K562 (cell line): Measurements from ENCODE around the gene NCR1. TPM values are rescaled to one million over a fixed set of nuclear protein-coding genes. Genes with fewer than 3 reads are reported as not detected.

Experiments used
- ATAC-seq: fragments of 200-7000 bp; cut with Tn5 transposase; 3 replicates; pipeline ENCODE4 v1.9.1; 2020; ENCODE audit warnings: moderate library complexity
- Bru-seq: library from RNA; stranded (reverse); fragments of 400-500 nt; gene quantifications from one replicate; lab custom pipeline; 2021; lab: Mats Ljungman, UMichigan
- BruChase-seq, 2 experiments: library from RNA; stranded (reverse); fragments of 400-500 nt; gene quantifications; one replicate each; lab custom pipeline; 2021; lab: Mats Ljungman, UMichigan
- BruUV-seq: library from RNA; stranded (reverse); fragments of 400-500 nt; replicated peaks from 2 replicates; lab custom pipeline; 2021; lab: Mats Ljungman, UMichigan
- CTCF ChIA-PET: fragments of 300-600 bp; formaldehyde crosslinking; extraction: SDS; loops from one replicate; lab custom pipeline; 2021; ENCODE audit warnings: low intra/inter-chr PET ratio; lab: Yijun Ruan, JAX
- POLR2A ChIA-PET: fragments of 300-600, 350-650 bp; sonication (Branson Sonifier 250); formaldehyde crosslinking; extraction: SDS; loops from one replicate; lab custom pipeline; 2021; ENCODE audit warnings: antibody characterized with exemption, inconsistent platforms; lab: Yijun Ruan, JAX
- DNase-seq, 4 experiments: peaks; one replicate each; pipeline versions ENCODE4 v3.0.0 to v3.0.0-alpha.2; 2011 to 2018; ENCODE audit warnings: low spot score in 3 of 4, mixed read lengths in 3 of 4; ENCODE audit errors: extremely low read depth in 1 of 4
- FAIRE-seq: peaks from 2 replicates; lab custom pipeline; 2011; peaks lifted over from hg19 to GRCh38; lab: Jason Lieb, UNC
- H2AFZ ChIP-seq: 2 replicates; pipeline ENCODE4 v1.6.0; 2011; ENCODE audit warnings: low read depth, low read length, control low read depth, inconsistent platforms
- H3K27ac ChIP-seq: fragments of 200-600 bp; 3 replicates; pipeline ENCODE4 v1.8.0; 2011; ENCODE audit warnings: low read depth, mild to moderate bottlenecking, control low read depth, inconsistent platforms, low read length, moderate library complexity, mixed read lengths; ENCODE audit errors: extremely low read depth
- H3K27me3 ChIP-seq, 2 experiments: fragments of 300-600 bp in 1 of 2; 2 replicates in 1 of 2; 3 replicates in 1 of 2; pipeline versions ENCODE4 v1.6.0 to v1.8.0; 2011; ENCODE audit warnings: inconsistent platforms in 2 of 2, low read length in 2 of 2, mild to moderate bottlenecking in 1 of 2, mixed read lengths in 1 of 2, moderate library complexity in 1 of 2; ENCODE audit not compliant: control insufficient read depth in 2 of 2, insufficient read depth in 2 of 2
- H3K36me3 ChIP-seq: fragments of 300-600 bp; 3 replicates; pipeline ENCODE4 v1.8.0; 2011; ENCODE audit warnings: mild to moderate bottlenecking, low read length, inconsistent platforms; ENCODE audit not compliant: control insufficient read depth, insufficient read depth
- H3K4me1 ChIP-seq, 2 experiments: fragments of 200-600 bp in 1 of 2; replicated peaks in 1 of 2; 2 replicates in 1 of 2; 3 replicates in 1 of 2; pipeline versions ENCODE4 v1.5.1 to v1.8.0; 2011; ENCODE audit warnings: inconsistent platforms in 2 of 2, low read length in 2 of 2, mild to moderate bottlenecking in 1 of 2, mixed read lengths in 1 of 2, moderate library complexity in 1 of 2; ENCODE audit not compliant: control insufficient read depth in 2 of 2, insufficient read depth in 2 of 2
- H3K4me2 ChIP-seq: 2 replicates; pipeline ENCODE4 v1.6.1; 2011; ENCODE audit warnings: low read length, control low read depth, inconsistent platforms, mixed read lengths; ENCODE audit not compliant: insufficient read depth
- H3K4me3 ChIP-seq: fragments of 200-600 bp; sonication (generic), shearing (Covaris generic); 2 replicates; pipeline ENCODE4 v1.5.1; 2016; ENCODE audit warnings: control low read depth, inconsistent platforms
- H3K79me2 ChIP-seq: fragments of 200-600 bp; 3 replicates; pipeline ENCODE4 v1.8.0; 2011; ENCODE audit warnings: low read length, inconsistent platforms; ENCODE audit not compliant: control insufficient read depth, insufficient read depth
- H3K9ac ChIP-seq, 2 experiments: 2 replicates each; pipeline versions ENCODE4 v1.6.0 to v1.6.1; 2011; ENCODE audit warnings: low read depth in 2 of 2, low read length in 2 of 2, control low read depth in 1 of 2, inconsistent platforms in 1 of 2, mild to moderate bottlenecking in 1 of 2, mixed read lengths in 1 of 2; ENCODE audit not compliant: insufficient read depth in 1 of 2
- H3K9me1 ChIP-seq: one replicate; pipeline ENCODE4 v1.6.0; 2011; ENCODE audit warnings: inconsistent platforms, mild to moderate bottlenecking, low read length, moderate library complexity; ENCODE audit not compliant: control insufficient read depth, insufficient read depth
- H3K9me3 ChIP-seq: replicated peaks from 2 replicates; pipeline ENCODE4 v1.5.1; 2011; ENCODE audit warnings: low read depth, low read length, inconsistent platforms; ENCODE audit not compliant: control insufficient read depth, insufficient read depth
- H4K20me1 ChIP-seq: replicated peaks from 2 replicates; pipeline ENCODE4 v1.6.1; 2011; ENCODE audit warnings: low read length, inconsistent platforms, mixed read lengths; ENCODE audit not compliant: control insufficient read depth, insufficient read depth
- ATF7 ChIP-seq: fragments of 450-650 bp; IDR thresholded peaks from 2 replicates; pipeline ENCODE4 v1.7.1; 2014; ENCODE audit warnings: mild to moderate bottlenecking, moderate library complexity
- CC2D1A ChIP-seq: fragments of 450-650 bp; IDR thresholded peaks from 2 replicates; pipeline ENCODE4 v1.6.1; 2017; ENCODE audit warnings: mild to moderate bottlenecking
- E4F1 ChIP-seq: fragments of 250-450 bp; sonication (Bioruptor Pico); IDR thresholded peaks from 2 replicates; pipeline ENCODE4 v1.5.0; 2021; ENCODE audit warnings: mild to moderate bottlenecking, borderline replicate concordance
- IFI16 ChIP-seq: fragments of 250-450 bp; sonication (Bioruptor Pico); IDR thresholded peaks from 2 replicates; pipeline ENCODE4 v2.1.2; 2022; ENCODE audit warnings: mild to moderate bottlenecking, inconsistent platforms
- KLF16 ChIP-seq: IDR thresholded peaks from 2 replicates; pipeline ENCODE4 v1.6.1; 2016; ENCODE audit warnings: antibody characterized with exemption
- POLR2A ChIP-seq: fragments of 450-650 bp; conservative IDR thresholded peaks from 2 replicates; pipeline ENCODE4 v1.6.1; 2016
- TAF7 ChIP-seq: fragments of 450-650 bp; IDR thresholded peaks from 2 replicates; pipeline ENCODE4 v1.6.1; 2016; ENCODE audit warnings: missing genetic modification characterization, missing compliant biosample characterization
- ZNF41 ChIP-seq: fragments of 250-450 bp; sonication (Bioruptor Pico); conservative IDR thresholded peaks from 2 replicates; pipeline ENCODE4 v1.4.0; 2020; ENCODE audit warnings: mild to moderate bottlenecking
- ZNF431 ChIP-seq: sonication (generic); formaldehyde crosslinking; IDR thresholded peaks from 2 replicates; pipeline ENCODE4 v1.8.0; 2022; ENCODE audit warnings: mild to moderate bottlenecking, missing genetic modification reagents
- ZNF644 ChIP-seq: fragments of 200-800 bp; sonication (Bioruptor generic); IDR thresholded peaks from 2 replicates; pipeline ENCODE4 v1.6.1; 2016; ENCODE audit warnings: low read depth, missing genetic modification characterization, missing compliant biosample characterization
- WGBS: fragments of 100-300 bp; shearing (Covaris generic); methylation state at CpG from one replicate; pipeline ENCODE4 v1.1.6; 2016; ENCODE audit warnings: low coverage, mixed read lengths; ENCODE audit not compliant: insufficient coverage; ENCODE audit errors: missing lambda C conversion rate; 5-methylcytosine and 5-hydroxymethylcytosine counted together
- in situ Hi-C: fragments of 300-500 bp; cut with MboI; formaldehyde crosslinking; loops from 4 replicates; pipeline ENCODE4 v1.15.0; 2018; ENCODE audit warnings: inconsistent platforms, mixed read lengths
- intact Hi-C: fragments of 100-400 bp; cut with micrococcal nuclease; formaldehyde crosslinking; loops from 2 replicates; pipeline ENCODE4 v1.14.2; 2022
- long read RNA-seq, 3 experiments: library from polyadenylated mRNA in 2 of 3; library from RNA in 1 of 3; unstranded in 2 of 3; stranded (forward) in 1 of 3; transcript quantifications; one replicate each; pipeline ENCODE4 v2.0.0, GENCODE V29; 2019 to 2022
- polyA minus RNA-seq, 3 experiments: library from RNA; depleted of rRNA, polyadenylated mRNA; stranded (reverse); fragments of >200 nt; gene quantifications; 2 replicates each; pipeline ENCODE4 v1.2.3, GENCODE V29; 2011
- polyA plus RNA-seq, 8 experiments: library from polyadenylated mRNA; depleted of rRNA in 4 of 8; stranded (reverse) in 5 of 8; unstranded in 3 of 8; fragments of >200 nt; fragmentation: Nextera tagmentation in 2 of 8; fragmentation: Illumina TruSeq in 1 of 8; extraction: Ambion mirVana in 2 of 8; extraction: Trizol in 1 of 8; gene quantifications; 2 replicates each; pipeline versions ENCODE4 v1.2.1 to v1.2.3, GENCODE V29; 2011 to 2014; ENCODE audit warnings: inconsistent platforms in 1 of 8, missing spikeins in 1 of 8
- total RNA-seq, 7 experiments: library from RNA; depleted of rRNA in 6 of 7; stranded (reverse); fragments of >200 nt in 6 of 7; fragmentation: Illumina TruSeq in 2 of 7; extraction: Trizol in 2 of 7; gene quantifications; 2 replicates each; pipeline versions ENCODE4 v1.2.1 to v1.2.3, GENCODE V29; 2011 to 2021; ENCODE audit warnings: low replicate concordance in 1 of 7
- TF ChIP-seq, protein P1 (sequence below): fragments of 250-450 bp; sonication (Bioruptor Pico); IDR thresholded peaks from 2 replicates; pipeline ENCODE4 v1.5.0; 2021; ENCODE audit warnings: mild to moderate bottlenecking, moderate library complexity

NCR1 gene, protein sequence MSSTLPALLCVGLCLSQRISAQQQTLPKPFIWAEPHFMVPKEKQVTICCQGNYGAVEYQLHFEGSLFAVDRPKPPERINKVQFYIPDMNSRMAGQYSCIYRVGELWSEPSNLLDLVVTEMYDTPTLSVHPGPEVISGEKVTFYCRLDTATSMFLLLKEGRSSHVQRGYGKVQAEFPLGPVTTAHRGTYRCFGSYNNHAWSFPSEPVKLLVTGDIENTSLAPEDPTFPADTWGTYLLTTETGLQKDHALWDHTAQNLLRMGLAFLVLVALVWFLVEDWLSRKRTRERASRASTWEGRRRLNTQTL
- total RNA-seq (2011; cell fraction: chromatin; rRNA removed; ENCODE audit: low replicate concordance), result 3.4 and 5.6 TPM in 2 replicates
- 3.0 and 5.2 TPM in 2 replicates for total RNA-seq (2011; cell fraction: nucleolus; rRNA removed)
- total RNA-seq (2011; cell fraction: nucleoplasm; rRNA removed), result 2.2 and 4.0 TPM in 2 replicates
- 1.2 and 1.9 TPM in 2 replicates for total RNA-seq (2014; rRNA removed)
- total RNA-seq (2014; rRNA removed; fragmentation: Illumina TruSeq; extraction: Trizol), result 0.70 and 1.4 TPM in 2 replicates
- total RNA-seq (2015; rRNA removed; fragmentation: Illumina TruSeq; extraction: Trizol), result 0.30 and 0.69 TPM in 2 replicates
- 0.92 and 1.5 TPM in 2 replicates for total RNA-seq (2021)
- 3.1 TPM in 2 replicates for polyA plus RNA-seq (2011; rRNA removed)
- 3.9 and 4.3 TPM in 2 replicates for polyA plus RNA-seq (2011; cell fraction: cytosol; rRNA removed)
- polyA plus RNA-seq (2011; cell fraction: nucleus; rRNA removed), result 2.1 TPM in 2 replicates
- 0.90 and 0.91 TPM in 2 replicates for polyA plus RNA-seq (2012)
- polyA plus RNA-seq (2014; fragmentation: Illumina TruSeq; extraction: Trizol), result 1.2 and 2.1 TPM in 2 replicates
- polyA plus RNA-seq (2014; fragmentation: Nextera tagmentation; extraction: Ambion mirVana), result under 1 TPM; 0.25 to 0.39 TPM
- polyA plus RNA-seq (2014; rRNA removed), result 0.84 and 0.88 TPM in 2 replicates
- 4.0 TPM in 2 replicates for polyA minus RNA-seq (2011; rRNA and poly(A)+ RNA removed)
- 2.6 and 3.0 TPM in 2 replicates for polyA minus RNA-seq (2011; cell fraction: cytosol; rRNA and poly(A)+ RNA removed)
- polyA minus RNA-seq (2011; cell fraction: nucleus; rRNA and poly(A)+ RNA removed), result 1.8 and 3.9 TPM in 2 replicates
- Bru-seq, nascent RNA, result percentile 36 among the genes with signal in this experiment
- BruChase-seq, experiment 1, labeled RNA remaining after a 2-hour chase, result percentile 30 among the genes with signal in this experiment
- percentile 21 among the genes with signal in this experiment for BruChase-seq, experiment 2, labeled RNA remaining after a 6-hour chase
- long read RNA-seq, experiment 1, partial matches to known transcripts, result 0 of 1 reads
- long read RNA-seq, experiment 1, other reads (novel, unspliced or antisense), result 1 of 1 reads
- long read RNA-seq, experiment 2, result 0 reads
- long read RNA-seq, experiment 3, result 0 reads

GRCh38 chr19:54905803-54906511, at the start of gene NCR1:
Gene NCR1 (plus strand): TSS chr19:54906148. CDS start chr19:54906188, 40 bp downstream.
- DNase-seq (peak; percentile 42 to 70 (median 44)), ATAC-seq (peak; percentile 85), FAIRE-seq (peak; percentile 46)
- in situ Hi-C loops, result no loop called here
- 0 out of 2 replicates have a peak within 1 kb of the TSS, but pooled peaks have one; percentile 2 for H3K4me3 ChIP-seq
- H3K9me3 ChIP-seq, result no peaks in the 10 kb centered on the region
- no peaks in the 10 kb centered on the region for H4K20me1 ChIP-seq
- H3K9me1 ChIP-seq, result no peaks in the 10 kb centered on the region
- H3K36me3 ChIP-seq, result no peaks in the 10 kb centered on the region
- no peaks in the 10 kb centered on the region for H3K27me3 ChIP-seq
- 11% methylated on average over 15 of the region's 22 CpGs for WGBS
- H3K4me1 ChIP-seq, result peaks cover 19 to 23% of the 10 kb centered on the region in 2 experiments; a peak in 4 of 5 replicates
- peak within 1 kb of the TSS; percentile 75 for H3K27ac ChIP-seq
- H3K79me2 ChIP-seq, result no peaks in the 10 kb centered on the region
- H3K4me2 ChIP-seq, result peak within 1 kb of the TSS; percentile 74
- ChIA-PET CTCF (no interaction called here), POLR2A (interaction anchor here (0.7 to 1.6 kb wide), 3 partner anchors 9 to 279 kb away, joined by 3 to 4 read pairs (median 4); no protein-coding TSS in a partner anchor)
- peak within 1 kb of the TSS; percentile 63 to 89 for H3K9ac ChIP-seq
- peak within 1 kb of the TSS; percentile 91 for H2AFZ ChIP-seq
- no TSS peak for BruUV-seq
- intact Hi-C loops, result no loop called here
- 0 out of 2 replicates have a peak, but pooled peaks have one; percentile 18 for TF ChIP-seq ATF7
- no peak for TF ChIP-seq KLF16
- 0 out of 2 replicates have a peak, but pooled peaks have one; percentile 40 for TF ChIP-seq TAF7 (tag)
- TF ChIP-seq ZNF431 (CRISPR knock-in tag), result no peak
- no peak for TF ChIP-seq CC2D1A
- TF ChIP-seq IFI16, result no peak
- TF ChIP-seq ZNF41 (CRISPR knock-in tag), result no peak
- TF ChIP-seq E4F1, result no peak
- peak; percentile 67; the same call in 1 of the 2 replicates for TF ChIP-seq ZNF644
- TF ChIP-seq, protein P1, sequence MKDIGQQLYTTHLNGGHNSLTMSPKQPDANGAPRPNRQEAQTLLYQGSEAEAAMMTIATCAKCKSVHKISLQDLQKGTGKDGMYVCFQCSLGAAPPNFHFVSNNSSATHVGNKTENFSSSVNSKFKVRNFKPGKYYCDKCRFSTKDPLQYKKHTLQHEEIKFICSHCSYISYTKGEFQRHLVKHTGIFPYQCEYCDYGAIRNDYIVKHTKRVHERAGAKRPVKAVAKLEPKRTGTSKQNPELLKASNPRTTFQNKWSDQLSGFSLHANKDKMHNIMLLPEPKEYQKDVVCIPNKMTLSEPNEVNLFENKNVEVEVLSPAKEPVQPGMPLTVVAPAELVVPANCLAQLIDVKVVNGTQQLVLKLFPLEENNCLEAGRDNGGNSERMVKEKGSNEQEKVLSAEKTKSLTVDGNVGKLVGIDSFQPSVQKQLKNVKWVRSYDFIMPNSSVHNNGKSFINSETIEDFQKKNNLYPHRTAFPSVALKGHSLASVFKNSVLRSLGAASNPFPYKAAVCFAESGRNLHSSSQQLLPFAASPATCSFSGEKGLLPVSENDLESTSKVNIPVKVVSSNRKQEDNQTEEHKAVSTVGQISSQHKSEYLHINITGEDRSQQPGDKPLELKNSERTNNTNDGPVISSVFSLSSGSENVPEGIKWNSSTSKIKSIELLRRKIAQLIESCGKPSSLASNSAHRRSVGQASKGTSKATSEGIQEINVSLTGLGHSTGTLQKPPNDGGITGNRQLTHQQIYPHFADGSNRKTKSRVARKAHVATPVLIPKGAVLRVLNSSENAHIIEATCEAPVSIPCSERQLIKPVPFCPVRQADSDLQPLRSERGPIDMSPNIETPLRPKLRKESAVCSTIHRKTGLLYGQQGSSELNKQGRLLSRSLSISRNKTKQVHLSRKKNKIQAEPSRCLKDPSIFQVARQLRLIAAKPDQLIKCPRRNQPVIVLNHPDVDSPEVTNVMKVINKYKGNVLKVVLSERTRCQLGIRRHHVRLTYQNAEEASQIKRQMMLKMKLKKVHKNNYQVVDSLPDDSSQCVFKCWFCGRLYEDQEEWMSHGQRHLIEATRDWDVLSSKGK (CRISPR knock-in tag), result no peak
- TF ChIP-seq POLR2A, result peak; percentile 67
